GM21825 (cell line): ENCODE results near the gene SPINT2.

ENCODE experiments used
- ATAC-seq: cut with Tn5 transposase; IDR thresholded peaks from one replicate; pipeline ENCODE4 v1.9.1; 2021; ENCODE audit warnings: mild to moderate bottlenecking, moderate library complexity; ENCODE audit not compliant: unreplicated experiment

SPINT2 gene

DNA sequence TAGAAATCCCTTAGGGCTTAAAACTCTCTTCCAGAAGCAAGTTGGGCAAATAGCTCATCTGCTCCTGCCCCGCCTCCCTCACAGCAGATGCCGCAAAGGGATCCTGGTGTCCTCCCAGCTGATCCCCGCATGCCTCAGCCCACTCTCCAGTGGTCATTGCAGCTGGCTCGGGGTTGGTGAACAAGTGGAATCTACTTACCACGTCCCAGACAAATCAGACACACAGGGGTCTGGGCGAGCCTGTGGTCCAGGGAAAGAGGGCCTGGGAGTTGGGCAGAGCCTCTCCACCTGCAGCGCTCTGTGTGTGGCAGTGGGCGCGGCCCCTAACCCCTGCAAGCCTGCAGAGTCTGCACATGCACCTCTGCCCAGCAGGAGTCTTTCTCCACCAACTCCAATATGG, 28.9 kb downstream of the SPINT2 start:
- no peak for ATAC-seq

DNA sequence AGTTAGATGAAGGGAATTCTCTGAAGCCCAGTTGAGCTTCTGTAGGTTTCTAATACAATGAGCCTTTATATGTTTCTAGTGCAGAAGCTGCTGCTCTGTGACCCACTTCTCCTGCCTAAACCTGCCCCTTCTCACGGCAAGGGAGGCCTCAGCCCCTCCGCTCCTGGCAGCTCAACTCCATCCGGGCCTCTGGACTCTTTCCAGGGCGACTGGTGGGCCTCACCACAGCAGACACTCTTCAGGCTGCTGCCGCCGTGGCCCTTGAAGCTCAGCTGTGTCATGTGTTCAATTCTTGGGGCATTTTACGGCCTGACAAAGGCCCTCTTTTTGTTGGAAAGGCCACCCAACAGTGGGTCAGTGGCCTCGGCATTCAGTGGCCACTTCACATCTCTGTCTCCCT, 29.7 kb downstream of the SPINT2 start:
- no peak for ATAC-seq

DNA sequence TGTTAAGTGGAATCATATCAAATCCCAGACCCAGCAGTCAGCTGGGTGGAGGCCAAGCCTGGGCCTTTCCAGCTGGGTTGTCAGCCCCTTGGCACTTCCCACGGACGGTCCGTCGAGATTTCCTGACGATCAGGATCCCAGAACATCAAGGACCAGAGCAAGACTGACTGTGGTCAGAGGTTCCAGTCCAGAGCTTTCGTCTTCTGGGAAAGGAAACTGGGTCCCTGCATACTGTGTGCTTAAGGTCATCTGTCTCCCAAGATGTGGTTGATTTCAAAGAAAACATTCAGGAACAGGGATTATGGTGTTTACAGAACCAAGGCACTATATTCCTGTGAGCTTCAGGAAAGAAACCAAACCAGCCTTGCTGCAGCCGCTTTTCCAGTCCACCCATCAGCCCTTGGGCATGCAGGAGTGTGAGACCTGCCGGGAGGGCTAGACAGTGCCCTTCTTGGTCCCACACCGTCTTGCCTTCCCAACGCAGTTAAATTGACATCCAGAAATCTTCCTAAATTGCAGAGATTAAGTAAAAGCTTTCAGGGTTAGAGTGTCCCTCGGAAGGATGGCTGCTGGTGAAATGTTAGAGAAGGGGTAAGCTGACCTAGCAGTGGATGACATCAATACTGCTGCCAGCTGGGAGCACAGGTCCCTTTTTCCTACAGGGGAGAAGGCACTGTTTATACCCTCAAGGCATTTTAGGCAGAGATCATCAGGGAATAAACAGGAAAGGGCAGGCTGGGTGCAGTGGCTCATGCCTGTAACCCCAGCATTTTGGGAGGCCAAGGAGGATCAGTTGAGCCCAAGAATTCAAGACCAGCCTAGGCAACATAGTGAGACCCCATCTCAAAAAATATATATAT, 34.7 kb downstream of the SPINT2 start:
- no peak for ATAC-seq

DNA sequence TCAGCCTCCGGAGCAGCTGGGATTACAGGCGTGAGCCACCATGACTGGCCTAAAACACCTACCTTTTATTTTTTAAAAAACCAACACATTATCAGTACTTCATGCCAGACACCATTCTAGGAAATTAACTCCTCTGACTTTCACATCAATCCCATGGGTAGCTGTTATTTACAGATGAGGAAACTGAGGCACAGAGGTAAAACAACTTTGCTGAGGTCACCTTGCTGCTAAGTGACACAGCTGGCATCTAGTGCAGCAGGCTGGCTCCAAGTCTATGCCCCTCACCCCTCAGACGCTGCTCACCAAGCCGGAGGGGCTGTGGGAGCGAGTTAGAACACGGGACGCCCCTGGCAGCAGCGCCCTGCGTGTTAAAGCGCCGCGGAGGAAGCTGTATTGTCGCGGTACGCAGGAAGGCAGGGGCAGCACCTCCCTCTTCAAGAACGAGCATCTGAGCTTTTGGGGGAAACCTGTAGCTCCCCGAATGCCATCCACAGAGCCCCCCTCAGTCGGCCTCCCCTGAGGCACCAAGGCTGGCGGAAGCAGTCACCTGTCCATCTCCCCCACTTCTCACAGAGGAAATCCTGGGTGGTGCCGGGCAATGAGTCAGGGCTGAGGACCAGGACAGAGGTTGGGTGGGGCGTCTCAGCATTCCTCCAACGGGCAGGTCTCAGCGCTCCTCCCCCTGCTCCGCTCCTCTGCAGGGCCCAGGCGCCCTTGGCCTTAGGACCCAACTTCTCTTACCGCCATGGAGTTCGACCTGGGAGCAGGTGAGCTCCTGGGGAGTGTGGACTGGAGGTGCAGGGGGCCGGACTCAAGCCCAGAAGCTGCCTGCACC, 39.4 kb downstream of the SPINT2 start, which contains the start of gene C19orf33:
C19orf33 (plus strand) TSS at position 735 of the 835 bp plus-strand sequence; CDS start at position 746, 11 bp downstream.
- no peak for ATAC-seq

DNA sequence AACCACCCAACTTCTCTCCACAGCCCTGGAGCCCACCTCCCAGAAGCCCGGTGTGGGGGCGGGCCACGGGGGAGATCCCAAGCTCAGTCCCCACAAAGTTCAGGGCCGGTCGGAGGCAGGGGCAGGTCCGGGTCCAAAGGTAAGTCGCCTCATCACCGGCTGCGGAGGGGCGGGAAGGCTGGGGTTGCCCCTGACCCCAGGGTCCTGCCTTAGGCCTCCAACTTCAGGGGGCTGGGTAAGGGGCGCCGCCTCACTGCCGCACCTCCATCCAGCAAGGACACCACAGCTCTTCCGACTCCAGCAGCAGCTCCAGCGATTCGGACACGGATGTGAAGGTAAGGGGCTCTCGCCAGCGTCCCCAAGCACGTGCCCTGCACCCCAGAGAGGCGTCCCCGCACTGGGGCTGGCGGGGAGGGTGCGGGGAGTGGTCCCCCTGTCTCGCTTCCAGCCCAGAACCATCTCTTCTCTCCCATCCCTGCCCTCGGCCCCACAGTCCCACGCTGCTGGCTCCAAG, 40.0 kb downstream of the SPINT2 start:
- ATAC-seq, result no peak

DNA sequence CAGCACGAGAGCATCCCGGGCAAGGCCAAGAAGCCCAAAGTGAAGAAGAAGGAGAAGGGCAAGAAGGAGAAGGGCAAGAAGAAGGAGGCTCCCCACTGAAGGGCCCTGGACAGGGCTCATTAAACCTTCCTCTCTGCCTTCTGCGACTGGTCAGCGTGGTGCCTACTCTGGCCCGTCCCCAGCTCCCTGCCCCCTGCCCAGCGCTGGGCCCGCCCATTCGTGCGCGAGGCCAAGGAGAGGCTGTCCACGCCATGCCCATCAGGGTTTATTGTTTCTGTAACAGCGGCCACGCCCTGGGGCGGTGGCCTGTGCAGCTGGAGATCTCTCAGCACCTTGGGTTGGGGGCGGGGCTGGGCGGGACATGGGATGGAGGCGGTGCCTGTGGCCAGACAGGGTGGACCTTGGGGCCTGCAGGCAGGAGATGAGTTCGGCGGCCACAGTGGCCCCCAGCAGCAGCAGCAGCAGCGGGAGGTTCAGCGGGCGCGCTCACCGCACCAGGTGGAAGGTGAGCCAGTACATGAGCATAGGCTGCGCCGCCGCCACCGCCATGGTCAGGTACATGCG, 40.6 kb downstream of the SPINT2 start:
- no peak for ATAC-seq

DNA sequence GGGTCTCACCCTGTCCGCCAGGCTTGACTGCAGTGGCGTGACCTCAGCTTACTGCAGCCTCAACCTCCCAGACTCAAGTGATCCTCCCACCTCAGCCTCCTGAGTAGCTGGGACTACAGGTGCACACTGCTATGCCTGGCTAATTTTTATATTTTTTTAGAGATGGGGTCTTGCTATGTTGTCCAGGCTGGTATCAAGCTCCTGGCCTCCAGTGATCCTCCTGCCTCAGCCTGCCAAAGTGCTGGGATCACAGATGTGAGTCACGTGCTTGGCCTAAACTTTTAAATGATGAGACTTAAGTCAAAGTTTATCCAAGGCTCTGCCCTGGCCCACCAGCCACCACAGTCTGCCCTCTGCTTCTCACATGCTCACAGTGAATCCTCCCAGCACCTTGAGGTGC, 41.9 kb downstream of the SPINT2 start:
- ATAC-seq, result no peak

DNA sequence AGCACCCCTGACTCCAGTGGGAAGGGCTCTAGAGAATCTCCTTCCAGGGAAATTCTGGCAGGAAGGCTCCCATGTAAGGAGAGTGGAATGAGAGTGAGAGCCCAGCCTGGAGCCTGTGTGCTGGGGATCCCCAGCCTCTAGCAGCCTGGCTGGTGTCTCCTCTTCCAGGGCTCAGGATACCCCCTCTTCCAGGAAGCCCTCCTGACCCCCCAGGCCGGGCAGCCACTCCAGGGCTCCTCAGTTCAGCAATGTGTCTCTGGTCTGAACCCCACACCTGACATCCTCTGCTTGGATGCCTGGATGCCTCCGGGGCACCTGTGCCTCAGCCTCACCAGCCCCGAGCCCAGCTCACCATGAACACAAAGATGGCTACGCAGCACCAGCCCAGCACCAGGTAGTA, 42.7 kb downstream of the SPINT2 start:
- ATAC-seq, result no peak

DNA sequence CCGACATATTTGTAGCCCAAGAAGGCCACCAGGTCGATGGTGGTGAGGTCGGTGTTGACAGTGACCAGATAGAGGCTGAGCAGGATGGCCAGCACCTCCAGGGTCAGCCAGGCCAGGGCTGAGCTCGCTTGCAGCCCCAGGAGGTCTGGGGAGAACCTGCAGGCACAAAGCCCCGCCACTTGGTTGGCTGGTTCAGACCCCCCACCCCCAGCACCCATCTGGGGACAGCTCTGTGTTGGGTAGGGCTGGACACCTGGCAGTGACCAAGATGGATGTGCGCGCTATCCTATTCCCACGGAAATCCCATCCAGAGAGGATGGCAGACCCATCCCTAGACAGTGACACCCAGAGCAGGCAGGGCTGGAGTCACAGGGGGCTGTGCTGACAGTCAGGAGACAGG, 43.2 kb downstream of the SPINT2 start:
- ATAC-seq, result no peak

DNA sequence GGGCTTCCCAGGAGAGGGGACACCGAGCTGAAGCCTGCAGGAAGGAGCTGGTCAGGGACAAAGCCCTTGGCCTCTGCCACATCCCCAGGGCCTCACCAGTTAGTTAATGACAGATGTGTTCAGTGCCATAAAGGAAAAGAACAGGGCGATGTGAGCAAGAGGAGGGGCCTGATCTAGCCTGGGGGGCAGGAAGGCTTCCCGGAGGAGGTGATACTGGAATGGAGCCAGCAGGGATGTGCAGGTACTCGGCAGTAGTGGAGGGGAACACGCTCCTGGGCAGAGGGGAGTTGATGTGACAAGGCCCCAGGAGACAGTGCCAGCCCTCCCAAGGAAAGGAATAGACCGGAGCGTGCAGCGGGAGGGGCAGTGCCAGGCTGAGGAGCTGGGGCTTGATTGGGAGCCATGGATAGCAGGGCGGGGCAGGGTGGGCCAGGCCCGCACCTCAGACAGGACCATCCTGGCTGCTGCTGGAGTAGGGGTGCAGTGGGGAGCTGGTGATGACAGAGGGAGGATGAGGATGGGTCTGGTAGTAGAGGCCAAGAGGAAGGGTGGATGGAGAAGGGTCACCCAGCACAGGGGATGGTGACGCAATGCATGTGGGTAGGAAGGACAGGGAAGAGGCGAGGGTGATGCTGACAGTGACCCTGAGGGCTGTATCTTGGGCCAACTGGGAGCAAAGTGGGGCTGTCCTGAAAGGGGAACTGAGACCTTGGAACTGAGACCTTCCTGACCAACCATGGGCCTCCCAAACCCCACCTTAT, 43.8 kb downstream of the SPINT2 start:
- ATAC-seq, result no peak

DNA sequence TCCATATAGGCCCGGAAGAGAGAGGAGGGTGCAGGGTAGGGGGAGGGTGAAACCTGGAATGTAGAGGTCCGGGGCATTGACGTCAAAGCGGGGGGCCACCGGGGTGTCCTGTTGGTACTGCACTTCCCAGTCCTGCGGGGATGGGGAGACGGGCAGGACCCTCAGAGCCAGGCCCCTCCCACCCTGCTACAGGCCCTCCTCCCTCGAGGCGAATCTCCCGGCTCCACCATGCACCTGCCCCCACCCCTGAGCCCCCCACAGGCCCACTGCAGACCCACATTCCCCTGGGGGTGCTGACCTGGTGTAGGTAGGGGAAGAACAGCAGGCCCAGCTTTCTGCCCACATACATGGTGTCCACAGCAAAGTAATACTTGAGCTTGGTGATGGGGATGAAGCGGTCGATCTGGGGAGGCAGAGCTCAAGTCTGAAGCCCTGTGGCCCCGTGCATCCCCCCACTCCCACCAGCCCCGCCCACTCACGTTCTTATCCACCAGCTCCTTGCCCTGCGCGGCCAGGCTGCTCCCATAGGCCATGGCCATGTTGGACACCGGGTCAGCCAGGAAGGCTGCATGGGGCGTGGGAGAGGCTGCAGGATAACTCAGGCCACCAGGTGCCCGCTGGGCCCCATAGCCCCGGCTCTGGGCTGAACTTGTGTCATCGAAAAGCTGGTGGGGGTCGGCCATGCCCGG, 44.7 kb downstream of the SPINT2 start:
- no peak for ATAC-seq

DNA sequence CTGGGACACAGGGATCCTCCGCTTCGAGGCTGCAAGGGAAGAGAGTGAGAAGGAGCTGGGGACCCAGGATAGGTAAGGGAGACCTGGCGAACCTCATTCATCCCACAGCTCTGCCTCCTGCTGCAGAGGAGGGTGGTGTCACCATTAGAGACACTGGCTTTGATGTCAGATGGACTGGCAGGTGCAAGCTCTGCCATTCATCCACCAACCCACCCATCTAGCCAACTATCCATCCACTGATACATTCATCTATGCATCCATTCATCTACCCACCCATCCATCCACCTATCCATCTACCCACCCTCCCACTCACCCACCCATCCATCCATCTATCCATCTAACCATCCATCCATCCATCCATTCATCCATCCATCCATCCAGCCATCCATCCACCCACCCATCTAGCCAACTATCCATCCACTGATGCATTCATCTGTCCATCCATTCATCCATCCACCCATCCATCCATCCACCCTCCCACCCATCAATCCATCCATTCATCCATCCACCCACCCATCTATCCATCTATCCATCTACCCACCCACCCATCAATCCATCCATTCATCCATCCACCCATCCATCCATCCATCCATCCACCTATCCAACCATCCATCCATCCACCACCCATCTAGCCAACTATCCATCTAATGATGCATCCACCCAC, 45.4 kb downstream of the SPINT2 start:
- no peak for ATAC-seq

DNA sequence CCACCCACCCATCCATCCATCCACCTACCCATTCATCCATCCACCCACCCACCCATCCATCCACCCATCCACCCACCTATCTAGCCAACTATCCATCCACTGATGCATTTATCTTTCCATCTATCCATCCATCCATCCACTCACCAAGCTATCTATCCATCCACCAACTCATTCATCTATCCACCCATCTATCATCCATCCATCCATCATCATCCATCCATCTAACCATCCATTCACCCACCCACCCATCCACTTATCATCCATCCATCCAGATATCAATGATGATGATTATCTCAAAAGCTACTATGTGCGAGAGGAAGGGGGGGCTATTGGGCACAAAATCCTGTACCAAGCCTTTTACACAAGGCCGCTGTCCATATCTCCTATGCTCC, 45.9 kb downstream of the SPINT2 start:
- no peak for ATAC-seq

DNA sequence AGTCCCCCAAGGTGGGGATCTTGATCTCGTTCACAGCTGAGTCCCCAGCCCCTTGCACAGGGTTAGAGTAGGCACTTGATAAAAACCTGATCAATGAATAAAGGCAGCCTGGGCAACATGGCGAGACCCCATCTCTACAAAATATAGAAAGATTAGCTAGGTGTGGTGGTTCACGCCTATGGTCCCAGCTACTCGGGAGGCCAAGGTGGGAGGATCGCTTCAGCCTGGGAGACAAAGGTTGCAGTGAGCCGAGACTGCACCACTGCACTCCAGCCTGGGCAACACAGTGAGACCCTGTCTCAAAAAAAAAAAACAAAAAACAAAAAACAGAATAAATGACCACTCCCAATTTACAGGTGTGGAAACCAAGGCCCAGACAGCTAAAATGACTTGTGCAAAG, 46.6 kb downstream of the SPINT2 start:
- no peak for ATAC-seq

DNA sequence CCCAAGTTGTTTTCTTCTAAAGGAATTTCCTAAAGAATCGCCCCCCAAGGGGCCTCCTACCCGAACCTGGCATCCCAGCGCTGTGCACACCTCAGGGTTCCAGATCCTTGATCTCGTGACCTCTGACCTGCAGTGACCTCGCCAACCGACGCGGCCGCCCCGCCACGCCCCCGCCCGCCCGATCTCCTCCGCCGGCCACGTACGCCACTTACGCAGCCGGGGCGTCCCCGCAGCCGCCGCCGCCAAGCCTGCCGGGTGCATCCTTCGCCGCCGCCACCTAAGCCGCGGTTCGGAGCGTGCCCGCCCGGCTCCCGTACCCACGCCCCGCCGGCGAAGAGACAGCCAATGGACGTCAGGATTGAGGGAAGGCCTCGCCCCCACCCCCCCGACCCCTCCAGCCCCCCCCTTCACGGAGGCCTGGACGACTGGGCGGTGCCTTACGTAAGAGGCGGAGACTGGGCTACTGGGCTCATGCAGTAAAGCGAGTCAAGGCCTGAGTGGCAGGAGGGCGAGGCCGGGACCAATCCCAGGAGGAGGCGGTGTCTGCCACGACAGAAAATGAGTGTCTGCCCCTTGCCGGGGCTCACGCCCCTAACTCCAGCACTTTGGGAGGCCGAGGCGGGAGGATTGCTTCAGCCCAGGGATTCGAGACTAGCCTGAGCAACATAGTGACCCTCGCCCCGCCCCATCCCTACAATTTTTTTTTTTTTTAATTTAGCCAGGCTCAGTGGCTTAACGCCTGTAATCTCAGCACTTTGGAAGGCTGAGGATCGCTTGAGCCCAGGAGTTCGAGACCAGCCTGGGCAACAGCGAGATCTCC, 51.5 kb downstream of the SPINT2 start, which contains the start of gene YIF1B:
YIF1B (minus strand) TSS at position 291 of the 820 bp plus-strand sequence; CDS start at position 261, 30 bp downstream.
- ATAC-seq, result peak; percentile 88

DNA sequence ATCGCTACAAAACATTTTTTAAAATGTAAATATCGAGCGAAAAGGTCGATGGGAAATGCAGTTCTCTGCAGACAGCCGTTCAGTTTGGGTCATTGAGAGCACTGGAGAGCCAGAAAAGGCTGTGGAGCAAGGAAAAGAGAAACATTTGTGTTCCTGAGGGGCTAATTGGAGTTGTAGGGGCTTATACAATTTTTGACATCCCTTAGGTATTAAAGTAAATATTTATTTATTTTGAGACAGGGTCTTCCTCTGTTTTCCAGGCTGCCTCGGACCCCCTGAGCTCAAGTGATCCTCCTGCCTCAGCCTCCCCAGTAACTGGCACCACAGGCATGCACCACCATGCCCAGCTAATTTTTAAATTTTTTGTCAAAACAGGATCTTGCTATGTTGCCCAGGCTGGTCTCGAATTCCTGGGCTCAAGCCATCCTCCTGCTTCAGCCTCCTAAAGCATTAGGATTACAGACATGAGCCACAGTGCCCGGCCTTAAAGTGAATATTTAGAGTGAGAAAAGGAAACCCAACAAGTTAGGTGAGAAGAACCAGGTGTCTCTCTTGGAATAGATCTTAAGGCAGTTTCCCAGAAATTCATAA, 52.2 kb downstream of the SPINT2 start:
- ATAC-seq, result no peak

DNA sequence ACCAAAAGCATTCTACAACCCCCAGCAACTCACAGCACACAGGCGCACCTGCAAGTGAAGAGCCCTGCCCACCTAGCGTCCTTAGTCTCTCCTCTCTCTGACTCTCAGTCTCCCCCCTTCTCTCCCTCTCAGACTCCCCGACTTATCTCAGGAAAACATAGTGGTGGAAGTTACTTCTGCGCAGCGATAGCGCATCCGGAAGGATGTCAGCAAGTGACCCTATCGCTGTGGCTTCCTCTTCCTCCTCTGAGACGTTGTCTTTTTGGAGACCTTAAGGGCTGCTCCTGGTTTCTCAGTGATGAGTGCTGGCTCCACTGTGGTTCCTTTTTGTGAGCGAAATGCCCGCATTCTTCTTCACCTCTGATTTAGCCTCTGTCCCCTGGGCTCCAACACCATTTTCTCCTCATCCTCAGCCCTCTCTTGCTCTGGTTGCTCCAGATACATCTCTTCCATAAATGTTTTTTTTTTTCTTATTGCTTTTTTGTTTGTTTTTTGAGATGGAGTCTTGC, 52.8 kb downstream of the SPINT2 start:
- no peak for ATAC-seq

DNA sequence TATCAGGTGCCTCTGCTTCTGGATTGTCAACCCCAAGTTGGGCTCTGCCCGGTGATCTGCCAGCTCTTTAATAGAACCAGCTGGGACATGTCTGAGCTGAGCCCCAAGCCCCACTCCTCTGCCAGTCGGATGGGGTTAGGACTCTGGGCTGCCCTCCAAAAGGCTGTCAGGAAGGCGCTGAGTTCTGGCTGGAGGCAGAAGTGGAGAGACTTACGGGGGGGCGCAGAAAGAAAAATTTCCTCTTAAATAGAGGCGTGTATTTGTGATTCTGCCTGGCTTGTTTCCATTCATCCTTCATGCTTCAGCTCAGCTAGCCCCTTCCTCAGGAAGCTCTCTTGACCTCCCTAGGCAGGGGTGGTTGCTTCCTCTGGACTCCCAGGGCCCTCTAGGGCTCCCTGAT, 54.3 kb downstream of the SPINT2 start:
- ATAC-seq, result no peak
